Activated T-helper 1 cell treated with anti-CD3 and anti-CD28 coated beads, Interleukin-2, amount 50 U/mL, for 16 hours (primary cell): ENCODE results near the gene GOLGA2.

ENCODE experiments used
- DNase-seq, 2 donors: peaks; one replicate each; pipeline ENCODE4 v3.0.0-alpha.2; 2020; ENCODE audit warnings: low read depth in 1 of 2, low spot score in 1 of 2

Gene GOLGA2

GRCh38 chr9:128215491-128216409, 60.1 kb downstream of the GOLGA2 start:
- DNase-seq, result no peak

- DNase-seq, result no peak
These were observed 61.0 kb downstream of the GOLGA2 start for GRCh38 chr9:128214571-128215490.

- no peak for DNase-seq
These were observed 61.9 kb downstream of the GOLGA2 start for GRCh38 chr9:128213746-128214497.

GRCh38 chr9:128211981-128212281, 63.9 kb downstream of the GOLGA2 start:
- DNase-seq, result no peak

- no peak for DNase-seq
These were observed 64.4 kb downstream of the GOLGA2 start for GRCh38 chr9:128211186-128211980.

- no peak for DNase-seq
These were observed 66.7 kb downstream of the GOLGA2 start for GRCh38 chr9:128208946-128209669.

- DNase-seq, result no peak
These were observed 67.4 kb downstream of the GOLGA2 start for GRCh38 chr9:128208386-128208785.

GRCh38 chr9:128206916-128207910, 68.6 kb downstream of the GOLGA2 start:
- no peak for DNase-seq

GRCh38 chr9:128206484-128206883, 69.3 kb downstream of the GOLGA2 start:
- no peak for DNase-seq
